WTC11 (cell line): ENCODE data around the gene SORCS2.

Experiments
- CREM ChIP-seq: sonication (generic); formaldehyde crosslinking; IDR thresholded peaks from 2 replicates; pipeline ENCODE4 v1.8.1; 2022; ENCODE audit warnings: mild to moderate bottlenecking, missing genetic modification reagents, moderate library complexity
- ELF4 ChIP-seq: sonication (generic); formaldehyde crosslinking; IDR thresholded peaks from 2 replicates; pipeline ENCODE4 v1.8.1; 2022; ENCODE audit warnings: low read depth, mild to moderate bottlenecking, moderate library complexity, missing genetic modification reagents
- ETV6 ChIP-seq: sonication (generic); formaldehyde crosslinking; IDR thresholded peaks from 2 replicates; pipeline ENCODE4 v1.8.1; 2022; ENCODE audit warnings: mild to moderate bottlenecking, missing genetic modification reagents
- FOXJ3 ChIP-seq: sonication (generic); formaldehyde crosslinking; IDR thresholded peaks from 2 replicates; pipeline ENCODE4 v1.9.0; 2021; ENCODE audit warnings: missing genetic modification reagents, mild to moderate bottlenecking, borderline replicate concordance
- FOXP1 ChIP-seq: sonication (generic); formaldehyde crosslinking; IDR thresholded peaks from 2 replicates; pipeline ENCODE4 v1.8.0; 2022; ENCODE audit warnings: missing genetic modification reagents, mild to moderate bottlenecking, moderate library complexity, borderline replicate concordance
- JAZF1 ChIP-seq: fragments of 250-450 bp; sonication (Bioruptor Pico); IDR thresholded peaks from 2 replicates; pipeline ENCODE4 v1.9.0; 2021; ENCODE audit warnings: moderate library complexity, mild to moderate bottlenecking, inconsistent platforms
- MXD4 ChIP-seq: fragments of 250-450 bp; sonication (Bioruptor Pico); IDR thresholded peaks from 2 replicates; pipeline ENCODE4 v1.8.0; 2021; ENCODE audit warnings: mild to moderate bottlenecking, moderate library complexity, borderline replicate concordance
- OVOL2 ChIP-seq: fragments of 250-450 bp; sonication (Bioruptor Pico); IDR thresholded peaks from 2 replicates; pipeline ENCODE4 v1.9.0; 2021; ENCODE audit warnings: mild to moderate bottlenecking, borderline replicate concordance
- TF ChIP-seq, protein P1 (sequence below): fragments of 200-600 bp; IDR thresholded peaks from 2 replicates; pipeline ENCODE4 v1.8.0; 2022; ENCODE audit warnings: antibody characterized with exemption
- TF ChIP-seq, protein P2 (sequence below): sonication (generic); formaldehyde crosslinking; IDR thresholded peaks from 2 replicates; pipeline ENCODE4 v1.8.0; 2022; ENCODE audit warnings: mild to moderate bottlenecking, missing genetic modification reagents
- TF ChIP-seq, protein P3 (sequence below): sonication (generic); formaldehyde crosslinking; IDR thresholded peaks from 2 replicates; pipeline ENCODE4 v1.8.1; 2022; ENCODE audit warnings: missing genetic modification reagents, borderline replicate concordance
- TF ChIP-seq, protein P4 (sequence below): fragments of 250-450 bp; sonication (Bioruptor Pico); IDR thresholded peaks from 2 replicates; pipeline ENCODE4 v1.8.0; 2021; ENCODE audit warnings: mild to moderate bottlenecking
- TF ChIP-seq, protein P5 (sequence below): sonication (generic); formaldehyde crosslinking; IDR thresholded peaks from 2 replicates; pipeline ENCODE4 v1.8.1; 2023; ENCODE audit warnings: mild to moderate bottlenecking, missing genetic modification reagents
- TF ChIP-seq, protein P6 (sequence below): fragments of 250-450 bp; sonication (Bioruptor Pico); IDR thresholded peaks from 2 replicates; pipeline ENCODE4 v1.9.0; 2021; ENCODE audit warnings: mild to moderate bottlenecking

DNA sequence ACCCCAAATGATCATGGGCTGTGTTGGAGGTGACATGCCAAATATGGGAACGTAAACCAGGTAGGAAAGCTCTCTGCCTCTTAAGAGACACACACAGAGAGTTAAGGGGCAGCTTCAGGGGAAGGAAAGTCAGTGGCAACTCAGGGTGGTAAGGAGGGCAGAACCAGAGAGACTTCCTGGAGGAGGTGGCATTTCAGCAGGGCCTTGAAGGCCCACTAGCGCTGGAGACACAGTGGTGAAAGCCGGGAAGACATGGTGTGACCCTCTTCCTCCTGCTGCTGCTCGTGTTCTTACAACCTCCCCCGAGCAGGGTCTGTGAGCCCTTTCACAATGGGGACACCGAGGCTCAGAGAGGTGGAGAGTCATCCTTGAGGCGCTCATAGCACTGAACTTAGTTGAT is 68.2 kb downstream of the SORCS2 start:
- TF ChIP-seq, protein P1, sequence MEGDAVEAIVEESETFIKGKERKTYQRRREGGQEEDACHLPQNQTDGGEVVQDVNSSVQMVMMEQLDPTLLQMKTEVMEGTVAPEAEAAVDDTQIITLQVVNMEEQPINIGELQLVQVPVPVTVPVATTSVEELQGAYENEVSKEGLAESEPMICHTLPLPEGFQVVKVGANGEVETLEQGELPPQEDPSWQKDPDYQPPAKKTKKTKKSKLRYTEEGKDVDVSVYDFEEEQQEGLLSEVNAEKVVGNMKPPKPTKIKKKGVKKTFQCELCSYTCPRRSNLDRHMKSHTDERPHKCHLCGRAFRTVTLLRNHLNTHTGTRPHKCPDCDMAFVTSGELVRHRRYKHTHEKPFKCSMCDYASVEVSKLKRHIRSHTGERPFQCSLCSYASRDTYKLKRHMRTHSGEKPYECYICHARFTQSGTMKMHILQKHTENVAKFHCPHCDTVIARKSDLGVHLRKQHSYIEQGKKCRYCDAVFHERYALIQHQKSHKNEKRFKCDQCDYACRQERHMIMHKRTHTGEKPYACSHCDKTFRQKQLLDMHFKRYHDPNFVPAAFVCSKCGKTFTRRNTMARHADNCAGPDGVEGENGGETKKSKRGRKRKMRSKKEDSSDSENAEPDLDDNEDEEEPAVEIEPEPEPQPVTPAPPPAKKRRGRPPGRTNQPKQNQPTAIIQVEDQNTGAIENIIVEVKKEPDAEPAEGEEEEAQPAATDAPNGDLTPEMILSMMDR = no peak
- TF ChIP-seq FOXP1 (CRISPR knock-in tag) = no peak
- TF ChIP-seq, protein P2, sequence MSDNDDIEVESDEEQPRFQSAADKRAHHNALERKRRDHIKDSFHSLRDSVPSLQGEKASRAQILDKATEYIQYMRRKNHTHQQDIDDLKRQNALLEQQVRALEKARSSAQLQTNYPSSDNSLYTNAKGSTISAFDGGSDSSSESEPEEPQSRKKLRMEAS (CRISPR knock-in tag) = no peak
- TF ChIP-seq ETV6 (CRISPR knock-in tag) = no peak
- TF ChIP-seq, protein P3, sequence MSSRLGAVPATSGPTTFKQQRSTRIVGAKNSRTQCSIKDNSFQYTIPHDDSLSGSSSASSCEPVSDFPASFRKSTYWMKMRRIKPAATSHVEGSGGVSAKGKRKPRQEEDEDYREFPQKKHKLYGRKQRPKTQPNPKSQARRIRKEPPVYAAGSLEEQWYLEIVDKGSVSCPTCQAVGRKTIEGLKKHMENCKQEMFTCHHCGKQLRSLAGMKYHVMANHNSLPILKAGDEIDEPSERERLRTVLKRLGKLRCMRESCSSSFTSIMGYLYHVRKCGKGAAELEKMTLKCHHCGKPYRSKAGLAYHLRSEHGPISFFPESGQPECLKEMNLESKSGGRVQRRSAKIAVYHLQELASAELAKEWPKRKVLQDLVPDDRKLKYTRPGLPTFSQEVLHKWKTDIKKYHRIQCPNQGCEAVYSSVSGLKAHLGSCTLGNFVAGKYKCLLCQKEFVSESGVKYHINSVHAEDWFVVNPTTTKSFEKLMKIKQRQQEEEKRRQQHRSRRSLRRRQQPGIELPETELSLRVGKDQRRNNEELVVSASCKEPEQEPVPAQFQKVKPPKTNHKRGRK (CRISPR knock-in tag) = no peak
- TF ChIP-seq CREM = no peak
- no peak for TF ChIP-seq MXD4 (CRISPR knock-in tag)
- TF ChIP-seq, protein P4, sequence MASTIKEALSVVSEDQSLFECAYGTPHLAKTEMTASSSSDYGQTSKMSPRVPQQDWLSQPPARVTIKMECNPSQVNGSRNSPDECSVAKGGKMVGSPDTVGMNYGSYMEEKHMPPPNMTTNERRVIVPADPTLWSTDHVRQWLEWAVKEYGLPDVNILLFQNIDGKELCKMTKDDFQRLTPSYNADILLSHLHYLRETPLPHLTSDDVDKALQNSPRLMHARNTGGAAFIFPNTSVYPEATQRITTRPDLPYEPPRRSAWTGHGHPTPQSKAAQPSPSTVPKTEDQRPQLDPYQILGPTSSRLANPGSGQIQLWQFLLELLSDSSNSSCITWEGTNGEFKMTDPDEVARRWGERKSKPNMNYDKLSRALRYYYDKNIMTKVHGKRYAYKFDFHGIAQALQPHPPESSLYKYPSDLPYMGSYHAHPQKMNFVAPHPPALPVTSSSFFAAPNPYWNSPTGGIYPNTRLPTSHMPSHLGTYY (CRISPR knock-in tag) = no peak
- TF ChIP-seq, protein P5, sequence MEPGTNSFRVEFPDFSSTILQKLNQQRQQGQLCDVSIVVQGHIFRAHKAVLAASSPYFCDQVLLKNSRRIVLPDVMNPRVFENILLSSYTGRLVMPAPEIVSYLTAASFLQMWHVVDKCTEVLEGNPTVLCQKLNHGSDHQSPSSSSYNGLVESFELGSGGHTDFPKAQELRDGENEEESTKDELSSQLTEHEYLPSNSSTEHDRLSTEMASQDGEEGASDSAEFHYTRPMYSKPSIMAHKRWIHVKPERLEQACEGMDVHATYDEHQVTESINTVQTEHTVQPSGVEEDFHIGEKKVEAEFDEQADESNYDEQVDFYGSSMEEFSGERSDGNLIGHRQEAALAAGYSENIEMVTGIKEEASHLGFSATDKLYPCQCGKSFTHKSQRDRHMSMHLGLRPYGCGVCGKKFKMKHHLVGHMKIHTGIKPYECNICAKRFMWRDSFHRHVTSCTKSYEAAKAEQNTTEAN (CRISPR knock-in tag) = no peak
- TF ChIP-seq, protein P6, sequence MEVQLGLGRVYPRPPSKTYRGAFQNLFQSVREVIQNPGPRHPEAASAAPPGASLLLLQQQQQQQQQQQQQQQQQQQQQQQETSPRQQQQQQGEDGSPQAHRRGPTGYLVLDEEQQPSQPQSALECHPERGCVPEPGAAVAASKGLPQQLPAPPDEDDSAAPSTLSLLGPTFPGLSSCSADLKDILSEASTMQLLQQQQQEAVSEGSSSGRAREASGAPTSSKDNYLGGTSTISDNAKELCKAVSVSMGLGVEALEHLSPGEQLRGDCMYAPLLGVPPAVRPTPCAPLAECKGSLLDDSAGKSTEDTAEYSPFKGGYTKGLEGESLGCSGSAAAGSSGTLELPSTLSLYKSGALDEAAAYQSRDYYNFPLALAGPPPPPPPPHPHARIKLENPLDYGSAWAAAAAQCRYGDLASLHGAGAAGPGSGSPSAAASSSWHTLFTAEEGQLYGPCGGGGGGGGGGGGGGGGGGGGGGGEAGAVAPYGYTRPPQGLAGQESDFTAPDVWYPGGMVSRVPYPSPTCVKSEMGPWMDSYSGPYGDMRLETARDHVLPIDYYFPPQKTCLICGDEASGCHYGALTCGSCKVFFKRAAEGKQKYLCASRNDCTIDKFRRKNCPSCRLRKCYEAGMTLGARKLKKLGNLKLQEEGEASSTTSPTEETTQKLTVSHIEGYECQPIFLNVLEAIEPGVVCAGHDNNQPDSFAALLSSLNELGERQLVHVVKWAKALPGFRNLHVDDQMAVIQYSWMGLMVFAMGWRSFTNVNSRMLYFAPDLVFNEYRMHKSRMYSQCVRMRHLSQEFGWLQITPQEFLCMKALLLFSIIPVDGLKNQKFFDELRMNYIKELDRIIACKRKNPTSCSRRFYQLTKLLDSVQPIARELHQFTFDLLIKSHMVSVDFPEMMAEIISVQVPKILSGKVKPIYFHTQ (CRISPR knock-in tag) = no peak
- no peak for TF ChIP-seq FOXJ3 (CRISPR knock-in tag)
- no peak for TF ChIP-seq OVOL2
- no peak for TF ChIP-seq ELF4 (CRISPR knock-in tag)
- TF ChIP-seq JAZF1 (CRISPR knock-in tag) = no peak
